Ascending aorta (tissue), 2 donors: ENCODE measurements around the gene GCH1. TPM values are rescaled to one million over a fixed set of nuclear protein-coding genes. Genes with fewer than 3 reads are reported as not detected.

Source experiments
- DNase-seq, 2 donors: peaks; one replicate each; pipeline ENCODE4 v3.0.0-alpha.2; 2019; ENCODE audit warnings: low spot score in 2 of 2
- H3K27ac ChIP-seq, 2 donors: fragments of 200-600 bp; sonication (generic); one replicate each; pipeline ENCODE4 v1.5.1; 2016 to 2017; ENCODE audit warnings: mild to moderate bottlenecking in 1 of 2
- H3K27me3 ChIP-seq: fragments of 200-600 bp; sonication (generic); one replicate; pipeline ENCODE4 v1.5.1; 2017
- H3K36me3 ChIP-seq, 2 donors: fragments of 200-600 bp; sonication (generic); one replicate each; pipeline ENCODE4 v1.5.1; 2016
- H3K4me1 ChIP-seq, 2 donors: fragments of 200-600 bp; sonication (generic); one replicate each; pipeline ENCODE4 v1.5.1; 2016 to 2017; ENCODE audit warnings: mild to moderate bottlenecking in 1 of 2
- H3K4me3 ChIP-seq, 2 donors: fragments of 200-600 bp; sonication (generic); one replicate each; pipeline ENCODE4 v1.5.1; 2016 to 2017; ENCODE audit warnings: mild to moderate bottlenecking in 1 of 2
- H3K9me3 ChIP-seq, 2 donors: fragments of 200-600 bp; sonication (generic); one replicate each; pipeline ENCODE4 v1.5.1; 2016
- CTCF ChIP-seq, 3 experiments: fragments of 200-600 bp in 2 of 3; fragments of 450-650 bp in 1 of 3; sonication (generic) in 2 of 3; IDR thresholded peaks; one replicate each; pipeline ENCODE4 v1.5.1; 2016 to 2019; ENCODE audit warnings: antibody characterized with exemption in 3 of 3, mild to moderate bottlenecking in 1 of 3, moderate library complexity in 1 of 3
- intact Hi-C: fragments of 100-400 bp; cut with DNase I; formaldehyde crosslinking; loops from one replicate; pipeline ENCODE4 v1.15.1; 2023
- total RNA-seq: library from RNA; depleted of rRNA; stranded (reverse); fragments of >200 nt; gene quantifications from one replicate; pipeline ENCODE4 v1.1.0, GENCODE V29; 2016

GCH1 gene
- total RNA-seq, 1 donor from 2014 or later, result 3.2 TPM

GRCh38 chr14:54857830-54858269 is 44.8 kb downstream of the GCH1 start:
- no peaks in the 10 kb centered on the region for H3K9me3 ChIP-seq
- peaks cover 0 to 3% of the 10 kb centered on the region in 2 donors for H3K4me1 ChIP-seq
- no peak for TF ChIP-seq CTCF (IDR thresholded peaks at IDR 0.05)
- intact Hi-C loops, result no loop called here
- no peak overlapping the region for H3K4me3 ChIP-seq
- no peaks in the 10 kb centered on the region for H3K27me3 ChIP-seq
- DNase-seq, result no peak
- H3K27ac ChIP-seq, result peak overlapping the region; percentile 15 to 57
- H3K36me3 ChIP-seq, result no peaks in the 10 kb centered on the region

GRCh38 chr14:54856152-54856551 is 46.5 kb downstream of the GCH1 start:
- Histone ChIP-seq H3K4me3 (no peak overlapping the region), H3K27ac (no peak overlapping the region), H3K4me1 (peaks cover 0 to 3% of the 10 kb centered on the region in 2 donors), H3K9me3 (no peaks in the 10 kb centered on the region), H3K36me3 (no peaks in the 10 kb centered on the region), H3K27me3 (no peaks in the 10 kb centered on the region)
- no peak for TF ChIP-seq CTCF (IDR thresholded peaks at IDR 0.05)
- intact Hi-C loops, result no loop called here
- DNase-seq, result no peak

- H3K4me1 ChIP-seq, result peaks cover 0 to 3% of the 10 kb centered on the region in 2 donors
- DNase-seq, result no peak
- H3K27me3 ChIP-seq, result no peaks in the 10 kb centered on the region
- no peak overlapping the region for H3K4me3 ChIP-seq
- TF ChIP-seq CTCF (IDR thresholded peaks at IDR 0.05), result no peak
- no peak overlapping the region for H3K27ac ChIP-seq
- H3K36me3 ChIP-seq, result no peaks in the 10 kb centered on the region
- H3K9me3 ChIP-seq, result no peaks in the 10 kb centered on the region
- intact Hi-C loops, result no loop called here
Measured at GRCh38 chr14:54854181-54854580, 48.4 kb downstream of the GCH1 start.

GRCh38 chr14:54853339-54853738 is 49.3 kb downstream of the GCH1 start:
- no peak overlapping the region for H3K4me3 ChIP-seq
- H3K27me3 ChIP-seq, result no peaks in the 10 kb centered on the region
- no peak overlapping the region for H3K27ac ChIP-seq
- no peak for DNase-seq
- peaks cover 0 to 3% of the 10 kb centered on the region in 2 donors for H3K4me1 ChIP-seq
- H3K9me3 ChIP-seq, result no peaks in the 10 kb centered on the region
- intact Hi-C loops, result no loop called here
- no peaks in the 10 kb centered on the region for H3K36me3 ChIP-seq
- no peak for TF ChIP-seq CTCF (IDR thresholded peaks at IDR 0.05)

- no peak for TF ChIP-seq CTCF (IDR thresholded peaks at IDR 0.05)
Measured at GRCh38 chr14:54852215-54852614, 50.4 kb downstream of the GCH1 start.

GRCh38 chr14:54848910-54849309 is 53.7 kb downstream of the GCH1 start:
- intact Hi-C loops, result no loop called here
- TF ChIP-seq CTCF (IDR thresholded peaks at IDR 0.05), result no peak
- Histone ChIP-seq H3K36me3 (no peaks in the 10 kb centered on the region), H3K4me1 (no peaks in the 10 kb centered on the region), H3K27ac (no peak overlapping the region), H3K4me3 (no peak overlapping the region), H3K9me3 (no peaks in the 10 kb centered on the region), H3K27me3 (no peaks in the 10 kb centered on the region)
- no peak for DNase-seq

More at GRCh38 chr14:54852215-54852614, 50.4 kb downstream of the GCH1 start:
- no peak for DNase-seq
- no peak overlapping the region for H3K27ac ChIP-seq
- no peaks in the 10 kb centered on the region for H3K4me1 ChIP-seq
- intact Hi-C loops, result no loop called here
- no peaks in the 10 kb centered on the region for H3K36me3 ChIP-seq
- H3K9me3 ChIP-seq, result no peaks in the 10 kb centered on the region
- H3K27me3 ChIP-seq, result no peaks in the 10 kb centered on the region
- no peak overlapping the region for H3K4me3 ChIP-seq
